K562 (cell line): Measurements from ENCODE around the gene HNRNPM. TPM values are rescaled to one million over a fixed set of nuclear protein-coding genes. Genes with fewer than 3 reads are reported as not detected.

Experiments used
- ATF2 ChIP-seq: sonication (generic); formaldehyde crosslinking; IDR thresholded peaks from 2 replicates; pipeline ENCODE4 v1.8.1; 2022; ENCODE audit warnings: missing genetic modification reagents
- CC2D1A ChIP-seq: fragments of 450-650 bp; IDR thresholded peaks from 2 replicates; pipeline ENCODE4 v1.6.1; 2017; ENCODE audit warnings: mild to moderate bottlenecking
- HDAC3 ChIP-seq: fragments of 450-650 bp; IDR thresholded peaks from 2 replicates; pipeline ENCODE4 v1.6.1; 2018; ENCODE audit warnings: borderline replicate concordance, mild to moderate bottlenecking, moderate library complexity; ENCODE audit not compliant: partially characterized antibody
- KLF6 ChIP-seq: fragments of 250-450 bp; sonication (Bioruptor Pico); IDR thresholded peaks from 2 replicates; pipeline ENCODE4 v1.4.0; 2020; ENCODE audit warnings: mild to moderate bottlenecking, moderate library complexity, borderline replicate concordance
- MAFG ChIP-seq: fragments of 450-650 bp; conservative IDR thresholded peaks from 2 replicates; pipeline ENCODE4 v1.6.1; 2016; ENCODE audit warnings: missing genetic modification characterization, missing compliant biosample characterization
- NEUROD1 ChIP-seq: fragments of 150-350 bp; IDR thresholded peaks from 2 replicates; pipeline ENCODE4 v1.6.1; 2014; ENCODE audit warnings: borderline replicate concordance, low read length, low read depth; ENCODE audit not compliant: partially characterized antibody
- RBBP5 ChIP-seq: fragments of 200-600 bp; sonication (generic); IDR thresholded peaks from 2 replicates; pipeline ENCODE4 v1.6.1; 2012; ENCODE audit warnings: borderline replicate concordance, mild to moderate bottlenecking, low read length, control low read depth, inconsistent platforms; ENCODE audit not compliant: insufficient read depth, poor library complexity, severe bottlenecking
- RBM15 ChIP-seq: fragments of 200-400 bp; formaldehyde crosslinking; IDR thresholded peaks from 2 replicates; pipeline ENCODE4 v1.6.1; 2018; ENCODE audit warnings: mild to moderate bottlenecking, low read length, moderate library complexity; ENCODE audit not compliant: insufficient read depth
- SOX6 ChIP-seq: fragments of 450-650 bp; IDR thresholded peaks from 2 replicates; pipeline ENCODE4 v1.6.1; 2014; ENCODE audit warnings: mild to moderate bottlenecking
- ZNF121 ChIP-seq: sonication (generic); formaldehyde crosslinking; conservative IDR thresholded peaks from 2 replicates; pipeline ENCODE4 v1.8.0; 2022; ENCODE audit warnings: missing genetic modification reagents
- ZNF134 ChIP-seq: fragments of 250-450 bp; sonication (Bioruptor Pico); conservative IDR thresholded peaks from 2 replicates; pipeline ENCODE4 v1.4.0; 2020
- ZNF561 ChIP-seq: fragments of 450-650 bp; formaldehyde crosslinking; conservative IDR thresholded peaks from 2 replicates; pipeline ENCODE4 v1.4.0; 2020; ENCODE audit warnings: mild to moderate bottlenecking, moderate library complexity
- polyA plus RNA-seq, 8 experiments: library from polyadenylated mRNA; depleted of rRNA in 4 of 8; stranded (reverse) in 5 of 8; unstranded in 3 of 8; fragments of >200 nt; fragmentation: Nextera tagmentation in 2 of 8; fragmentation: Illumina TruSeq in 1 of 8; extraction: Ambion mirVana in 2 of 8; extraction: Trizol in 1 of 8; gene quantifications; 2 replicates each; pipeline versions ENCODE4 v1.2.1 to v1.2.3, GENCODE V29; 2011 to 2014; ENCODE audit warnings: inconsistent platforms in 1 of 8, missing spikeins in 1 of 8
- total RNA-seq, 7 experiments: library from RNA; depleted of rRNA in 6 of 7; stranded (reverse); fragments of >200 nt in 6 of 7; fragmentation: Illumina TruSeq in 2 of 7; extraction: Trizol in 2 of 7; gene quantifications; 2 replicates each; pipeline versions ENCODE4 v1.2.1 to v1.2.3, GENCODE V29; 2011 to 2021; ENCODE audit warnings: low replicate concordance in 1 of 7
- TF ChIP-seq, protein P1 (sequence below), 2 experiments: fragments of 450-650 bp; IDR thresholded peaks; 2 replicates each; pipeline ENCODE4 v1.6.1; 2016; ENCODE audit warnings: mild to moderate bottlenecking in 2 of 2, borderline replicate concordance in 1 of 2, low read depth in 1 of 2, moderate library complexity in 1 of 2
- TF ChIP-seq, protein P2 (sequence below): IDR thresholded peaks from 2 replicates; pipeline ENCODE4 v1.6.1; 2012; ENCODE audit warnings: low read depth, low read length, improper control_type of control experiment, borderline replicate concordance

HNRNPM gene
- total and polyA plus RNA-seq, 9 of the 15 experiments (the other 6 are each of a cell fraction or from before 2014, with no cell fraction given): 11.1 to 340 (median 195) TPM

- TF ChIP-seq RBM15: no peak
- TF ChIP-seq ZNF121: no peak
- no peak for TF ChIP-seq KLF6
- no peak for TF ChIP-seq ZNF134 (CRISPR knock-in tag)
- TF ChIP-seq CC2D1A: 0 out of 2 replicates have a peak, but pooled peaks have one; percentile 4
- TF ChIP-seq RBBP5: peak; percentile 89
- TF ChIP-seq, protein P1, sequence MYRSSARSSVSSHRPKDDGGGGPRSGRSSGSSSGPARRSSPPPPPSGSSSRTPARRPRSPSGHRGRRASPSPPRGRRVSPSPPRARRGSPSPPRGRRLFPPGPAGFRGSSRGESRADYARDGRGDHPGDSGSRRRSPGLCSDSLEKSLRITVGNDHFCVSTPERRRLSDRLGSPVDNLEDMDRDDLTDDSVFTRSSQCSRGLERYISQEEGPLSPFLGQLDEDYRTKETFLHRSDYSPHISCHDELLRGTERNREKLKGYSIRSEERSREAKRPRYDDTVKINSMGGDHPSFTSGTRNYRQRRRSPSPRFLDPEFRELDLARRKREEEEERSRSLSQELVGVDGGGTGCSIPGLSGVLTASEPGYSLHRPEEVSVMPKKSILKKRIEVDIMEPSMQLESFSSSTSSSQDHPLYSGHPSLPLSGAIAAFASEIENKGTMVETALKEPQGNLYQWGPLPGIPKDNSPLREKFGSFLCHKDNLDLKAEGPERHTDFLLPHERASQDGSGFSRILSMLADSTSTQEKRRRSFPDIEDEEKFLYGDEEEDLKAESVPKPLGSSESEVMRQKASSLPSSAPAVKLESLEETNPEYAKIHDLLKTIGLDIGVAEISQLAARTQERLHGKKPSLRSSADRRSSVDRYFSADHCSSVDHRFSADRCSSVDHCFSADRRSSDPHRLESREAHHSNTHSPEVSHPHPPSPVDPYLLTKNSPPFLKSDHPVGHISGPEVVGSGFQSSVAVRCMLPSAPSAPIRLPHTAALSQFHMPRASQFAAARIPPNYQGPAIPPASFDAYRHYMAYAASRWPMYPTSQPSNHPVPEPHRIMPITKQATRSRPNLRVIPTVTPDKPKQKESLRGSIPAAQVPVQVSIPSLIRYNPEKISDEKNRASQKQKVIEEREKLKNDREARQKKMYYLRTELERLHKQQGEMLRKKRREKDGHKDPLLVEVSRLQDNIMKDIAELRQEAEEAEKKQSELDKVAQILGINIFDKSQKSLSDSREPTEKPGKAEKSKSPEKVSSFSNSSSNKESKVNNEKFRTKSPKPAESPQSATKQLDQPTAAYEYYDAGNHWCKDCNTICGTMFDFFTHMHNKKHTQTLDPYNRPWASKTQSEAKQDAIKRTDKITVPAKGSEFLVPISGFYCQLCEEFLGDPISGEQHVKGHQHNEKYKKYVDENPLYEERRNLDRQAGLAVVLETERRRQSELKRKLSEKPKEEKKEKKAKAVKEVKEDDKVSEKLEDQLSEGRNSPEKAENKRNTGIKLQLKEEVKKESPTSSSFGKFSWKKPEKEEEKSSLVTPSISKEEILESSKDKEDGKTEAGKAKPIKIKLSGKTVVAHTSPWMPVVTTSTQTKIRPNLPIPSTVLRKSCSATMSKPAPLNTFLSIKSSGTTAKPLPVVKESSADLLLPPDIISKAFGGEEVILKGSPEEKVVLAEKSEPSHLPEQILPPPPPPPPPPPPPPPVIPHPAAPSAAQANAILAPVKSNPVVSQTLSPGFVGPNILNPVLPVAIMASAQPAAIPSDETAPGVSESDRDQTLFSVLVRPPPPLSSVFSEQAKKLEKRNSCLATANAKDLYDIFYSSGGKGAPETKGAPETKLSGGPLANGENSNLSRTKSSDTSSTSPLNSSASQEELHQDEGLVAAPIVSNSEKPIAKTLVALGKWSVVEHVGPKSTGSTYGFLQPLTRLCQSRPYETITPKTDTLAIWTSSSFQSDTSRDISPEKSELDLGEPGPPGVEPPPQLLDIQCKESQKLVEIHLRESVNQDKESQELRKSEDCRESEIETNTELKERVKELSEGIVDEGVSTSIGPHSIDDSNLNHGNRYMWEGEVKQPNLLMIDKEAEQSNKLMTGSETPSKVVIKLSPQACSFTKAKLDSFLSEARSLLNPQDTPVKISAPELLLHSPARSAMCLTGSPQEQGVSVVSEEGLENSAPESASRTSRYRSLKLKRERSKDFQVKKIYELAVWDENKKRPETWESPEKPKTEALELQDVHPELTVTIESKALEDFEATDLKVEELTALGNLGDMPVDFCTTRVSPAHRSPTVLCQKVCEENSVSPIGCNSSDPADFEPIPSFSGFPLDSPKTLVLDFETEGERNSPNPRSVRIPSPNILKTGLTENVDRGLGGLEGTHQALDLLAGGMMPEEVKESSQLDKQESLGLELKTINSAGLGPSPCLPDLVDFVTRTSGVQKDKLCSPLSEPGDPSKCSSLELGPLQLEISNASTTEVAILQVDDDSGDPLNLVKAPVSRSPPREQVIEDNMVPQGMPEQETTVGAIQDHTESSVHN (IDR thresholded peaks at IDR 0.05; ENCODE audit: borderline replicate concordance in 1 of 2, low read depth in 1 of 2): no peak
- TF ChIP-seq, protein P2, sequence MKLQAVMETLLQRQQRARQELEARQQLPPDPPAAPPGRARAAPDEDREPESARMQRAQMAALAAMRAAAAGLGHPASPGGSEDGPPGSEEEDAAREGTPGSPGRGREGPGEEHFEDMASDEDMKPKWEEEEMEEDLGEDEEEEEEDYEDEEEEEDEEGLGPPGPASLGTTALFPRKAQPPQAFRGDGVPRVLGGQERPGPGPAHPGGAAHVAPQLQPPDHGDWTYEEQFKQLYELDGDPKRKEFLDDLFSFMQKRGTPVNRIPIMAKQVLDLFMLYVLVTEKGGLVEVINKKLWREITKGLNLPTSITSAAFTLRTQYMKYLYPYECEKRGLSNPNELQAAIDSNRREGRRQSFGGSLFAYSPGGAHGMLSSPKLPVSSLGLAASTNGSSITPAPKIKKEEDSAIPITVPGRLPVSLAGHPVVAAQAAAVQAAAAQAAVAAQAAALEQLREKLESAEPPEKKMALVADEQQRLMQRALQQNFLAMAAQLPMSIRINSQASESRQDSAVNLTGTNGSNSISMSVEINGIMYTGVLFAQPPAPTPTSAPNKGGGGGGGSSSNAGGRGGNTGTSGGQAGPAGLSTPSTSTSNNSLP: no peak
- peak; percentile 46 for TF ChIP-seq NEUROD1
- TF ChIP-seq HDAC3: no peak
- TF ChIP-seq SOX6: no peak
- TF ChIP-seq ZNF561 (CRISPR knock-in tag): no peak
- no peak for TF ChIP-seq ATF2 (CRISPR knock-in tag)
- no peak for TF ChIP-seq MAFG (tag)
Observed at GRCh38 chr19:8444677-8445487, at the start of gene HNRNPM (continued).
